Stomach (tissue), 9 donors: Measurements from ENCODE around the gene TCF12. TPM values are rescaled to one million over a fixed set of nuclear protein-coding genes. Genes with fewer than 3 reads are reported as not detected.

Experiments used
- DNase-seq, 2 donors: peaks; one replicate each; pipeline versions ENCODE4 v3.0.0 to v3.0.0-alpha.2; 2013 to 2019
- H3K27ac ChIP-seq, 5 donors: fragments of 200-600 bp in 4 of 5; sonication (generic) in 4 of 5; one replicate each; pipeline ENCODE4 v1.5.1; 2013 to 2019; ENCODE audit warnings: mild to moderate bottlenecking in 1 of 5, moderate library complexity in 1 of 5
- H3K27me3 ChIP-seq, 3 donors: fragments of 200-600 bp; sonication (generic); one replicate each; pipeline ENCODE4 v1.5.1; 2017 to 2019; ENCODE audit warnings: mixed run types in 1 of 3
- H3K36me3 ChIP-seq, 4 donors: fragments of 200-600 bp; sonication (generic); 1 replicate in 3 of 4; 2 replicates in 1 of 4; pipeline ENCODE4 v1.5.1; 2016 to 2019
- H3K4me1 ChIP-seq, 4 donors: fragments of 200-600 bp; sonication (generic); one replicate each; pipeline ENCODE4 v1.5.1; 2016 to 2019
- H3K4me3 ChIP-seq, 4 donors: fragments of 200-600 bp; sonication (generic) in 3 of 4; one replicate each; pipeline ENCODE4 v1.5.1; 2016 to 2019; ENCODE audit warnings: mild to moderate bottlenecking in 1 of 4
- H3K9me3 ChIP-seq, 4 donors: fragments of 200-600 bp; sonication (generic); one replicate each; pipeline ENCODE4 v1.5.1; 2016 to 2019
- EP300 ChIP-seq: sonication (generic); formaldehyde crosslinking; IDR thresholded peaks from one replicate; pipeline ENCODE4 v1.6.1; 2017; ENCODE audit warnings: antibody characterized with exemption
- POLR2A ChIP-seq, 4 donors: fragments of 450-650 bp; IDR thresholded peaks; one replicate each; pipeline ENCODE4 v1.6.1; 2016; ENCODE audit warnings: antibody characterized with exemption in 4 of 4, control low read depth in 2 of 4, mild to moderate bottlenecking in 1 of 4, moderate library complexity in 1 of 4
- POLR2AphosphoS5 ChIP-seq, 3 donors: sonication (generic); formaldehyde crosslinking; IDR thresholded peaks; one replicate each; pipeline ENCODE4 v1.6.1; 2016; ENCODE audit warnings: antibody characterized with exemption in 3 of 3
- WGBS, 5 donors: extraction: QIAGEN DNeasy Blood & Tissue Kit in 3 of 5; methylation state at CpG; one replicate each; pipeline versions ENCODE4 v1.1.5 to v1.1.7; 2013 to 2018; 5-methylcytosine and 5-hydroxymethylcytosine counted together
- intact Hi-C: fragments of 100-400 bp; cut with DNase I; formaldehyde crosslinking; loops from one replicate; pipeline ENCODE4 v1.15.1; 2023; ENCODE audit warnings: low total_unique reads
- polyA plus RNA-seq, 3 donors: library from polyadenylated mRNA; stranded (reverse); fragments of 200-250 nt; gene quantifications; one replicate each; pipeline ENCODE4 v1.2.3, GENCODE V29; 2013
- total RNA-seq, 5 donors: library from RNA; depleted of rRNA; stranded (reverse); fragments of >200 nt; gene quantifications; one replicate each; pipeline versions ENCODE4 v1.1.0 to v1.2.3, GENCODE V29; 2014 to 2016
- TF ChIP-seq, protein P1 (sequence below), 7 experiments: fragments of 450-650 bp in 4 of 7; fragments of 200-600 bp in 3 of 7; sonication (generic) in 3 of 7; IDR thresholded peaks; one replicate each; pipeline ENCODE4 v1.5.1; 2016 to 2019; ENCODE audit warnings: antibody characterized with exemption in 7 of 7, control low read depth in 2 of 7, mild to moderate bottlenecking in 1 of 7
- donor health status: healthy with polysubstance abuse.
- donor health status: Bipolar disorder and iron deficiency.
- donor health status: healthy.

The TCF12 gene
- total and polyA plus RNA-seq, 8 donors, result 11.2 to 462 (median 130) TPM

DNA sequence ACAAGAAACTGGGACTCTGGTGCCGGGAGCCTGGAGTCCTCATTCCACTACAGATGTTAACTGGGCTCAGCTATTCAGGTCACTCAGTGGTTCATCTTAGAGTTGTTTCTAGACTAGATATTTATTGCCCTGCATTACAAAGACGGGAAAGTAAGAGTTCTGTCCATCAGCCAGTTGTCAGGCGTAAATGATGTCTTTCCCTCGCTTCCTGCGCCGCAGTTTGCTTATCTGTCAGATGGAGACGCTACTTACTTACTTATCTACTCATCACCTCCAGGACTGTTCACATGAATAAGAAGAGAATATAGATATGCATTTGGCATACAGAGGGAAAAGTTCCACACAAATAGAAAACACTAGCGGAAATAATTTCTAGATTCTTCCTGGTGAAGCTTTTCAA lies 410.0 kb downstream of the TCF12 start:
- DNase-seq, result no peak
- WGBS, 5 donors, result 90 to 95% (median 93%) methylated on average over 8 of the region's 8 CpGs
- no peak overlapping the region for H3K4me3 ChIP-seq
- H3K27ac ChIP-seq, result no peak overlapping the region
- H3K9me3 ChIP-seq, result no peaks in the 10 kb centered on the region
- intact Hi-C loops, result no loop called here
- H3K4me1 ChIP-seq, result peaks cover 0 to 5% (median 5%) of the 10 kb centered on the region in 4 donors
- no peaks in the 10 kb centered on the region for H3K27me3 ChIP-seq
- TF ChIP-seq POLR2A (IDR thresholded peaks at IDR 0.05), result no peak
- TF ChIP-seq EP300, result no peak
- TF ChIP-seq, protein P1, sequence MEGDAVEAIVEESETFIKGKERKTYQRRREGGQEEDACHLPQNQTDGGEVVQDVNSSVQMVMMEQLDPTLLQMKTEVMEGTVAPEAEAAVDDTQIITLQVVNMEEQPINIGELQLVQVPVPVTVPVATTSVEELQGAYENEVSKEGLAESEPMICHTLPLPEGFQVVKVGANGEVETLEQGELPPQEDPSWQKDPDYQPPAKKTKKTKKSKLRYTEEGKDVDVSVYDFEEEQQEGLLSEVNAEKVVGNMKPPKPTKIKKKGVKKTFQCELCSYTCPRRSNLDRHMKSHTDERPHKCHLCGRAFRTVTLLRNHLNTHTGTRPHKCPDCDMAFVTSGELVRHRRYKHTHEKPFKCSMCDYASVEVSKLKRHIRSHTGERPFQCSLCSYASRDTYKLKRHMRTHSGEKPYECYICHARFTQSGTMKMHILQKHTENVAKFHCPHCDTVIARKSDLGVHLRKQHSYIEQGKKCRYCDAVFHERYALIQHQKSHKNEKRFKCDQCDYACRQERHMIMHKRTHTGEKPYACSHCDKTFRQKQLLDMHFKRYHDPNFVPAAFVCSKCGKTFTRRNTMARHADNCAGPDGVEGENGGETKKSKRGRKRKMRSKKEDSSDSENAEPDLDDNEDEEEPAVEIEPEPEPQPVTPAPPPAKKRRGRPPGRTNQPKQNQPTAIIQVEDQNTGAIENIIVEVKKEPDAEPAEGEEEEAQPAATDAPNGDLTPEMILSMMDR (IDR thresholded peaks at IDR 0.05), result no peak
- no peak for TF ChIP-seq POLR2AphosphoS5 (IDR thresholded peaks at IDR 0.05)
- H3K36me3 ChIP-seq, result no peaks in the 10 kb centered on the region

- 72 to 81% (median 75%) methylated on average over 5 of the region's 5 CpGs for WGBS, 5 donors
- TF ChIP-seq EP300 (no peak), POLR2A (IDR thresholded peaks at IDR 0.05) (no peak), POLR2AphosphoS5 (IDR thresholded peaks at IDR 0.05) (no peak)
- TF ChIP-seq, protein P1 (IDR thresholded peaks at IDR 0.05), result no peak
- Histone ChIP-seq H3K4me1 (peaks cover 0 to 5% (median 3%) of the 10 kb centered on the region in 4 donors), H3K4me3 (no peak overlapping the region), H3K27ac (no peak overlapping the region), H3K27me3 (no peaks in the 10 kb centered on the region), H3K36me3 (no peaks in the 10 kb centered on the region), H3K9me3 (no peaks in the 10 kb centered on the region)
- intact Hi-C loops, result no loop called here
- DNase-seq, result no peak
Observed at GRCh38 chr15:57328897-57329296, 410.5 kb downstream of the TCF12 start.

- peaks cover 0 to 4% (median 0%) of the 10 kb centered on the region in 3 donors for H3K27me3 ChIP-seq
- no peaks in the 10 kb centered on the region for H3K9me3 ChIP-seq
- peaks cover 4 to 11% (median 7%) of the 10 kb centered on the region in 4 donors for H3K4me1 ChIP-seq
- H3K27ac ChIP-seq, result no peak overlapping the region
- H3K36me3 ChIP-seq, result no peaks in the 10 kb centered on the region
- intact Hi-C loops, result no loop called here
- WGBS, 5 donors, result 83 to 93% (median 86%) methylated on average over 13 of the region's 13 CpGs
- H3K4me3 ChIP-seq, result no peak overlapping the region
- DNase-seq, result no peak
- TF ChIP-seq POLR2AphosphoS5 (IDR thresholded peaks at IDR 0.05) (no peak), POLR2A (IDR thresholded peaks at IDR 0.05) (no peak), EP300 (no peak)
- TF ChIP-seq, protein P1 (IDR thresholded peaks at IDR 0.05), result no peak
Observed at GRCh38 chr15:57329582-57330367, 411.3 kb downstream of the TCF12 start.

- WGBS, 5 donors, result 72 to 85% (median 76%) methylated on average over 14 of the region's 14 CpGs
- TF ChIP-seq EP300, result no peak
- no peak for TF ChIP-seq POLR2A (IDR thresholded peaks at IDR 0.05)
- TF ChIP-seq, protein P1 (IDR thresholded peaks at IDR 0.05), result no peak
- intact Hi-C loops, result no loop called here
Observed at GRCh38 chr15:57330619-57331340, 412.3 kb downstream of the TCF12 start.

More at GRCh38 chr15:57330619-57331340, 412.3 kb downstream of the TCF12 start:
- H3K9me3 ChIP-seq, result no peaks in the 10 kb centered on the region
- H3K27me3 ChIP-seq, result peaks cover 0 to 10% (median 0%) of the 10 kb centered on the region in 3 donors
- no peaks in the 10 kb centered on the region for H3K36me3 ChIP-seq
- peaks cover 4 to 11% (median 8%) of the 10 kb centered on the region in 4 donors for H3K4me1 ChIP-seq
- no peak overlapping the region for H3K4me3 ChIP-seq
- DNase-seq, result no peak
- no peak overlapping the region for H3K27ac ChIP-seq
